Astrocyte (in vitro differentiated cells and primary cell): ENCODE results near the gene DNAJC7. TPM values are rescaled to one million over a fixed set of nuclear protein-coding genes. Genes with fewer than 3 reads are reported as not detected.

Source experiments
- DNase-seq: peaks from one replicate; pipeline ENCODE4 v3.0.0-alpha.2; 2010; ENCODE audit warnings: low read depth
- FAIRE-seq: peaks from 2 replicates; lab custom pipeline; 2011; peaks lifted over from hg19 to GRCh38; lab: Jason Lieb, UNC
- H2AFZ ChIP-seq: 2 replicates; pipeline ENCODE4 v1.6.0; 2012; ENCODE audit warnings: low read depth, low read length, inconsistent platforms
- H3K27ac ChIP-seq: 2 replicates; pipeline ENCODE4 v1.5.1; 2011; ENCODE audit warnings: low read depth, low read length, inconsistent platforms
- H3K27me3 ChIP-seq: 2 replicates; pipeline ENCODE4 v1.6.0; 2011; ENCODE audit warnings: low read length, inconsistent platforms; ENCODE audit not compliant: insufficient read depth
- H3K36me3 ChIP-seq: 2 replicates; pipeline ENCODE4 v1.5.1; 2011; ENCODE audit warnings: low read length, inconsistent platforms; ENCODE audit not compliant: insufficient read depth
- H3K4me1 ChIP-seq: 2 replicates; pipeline ENCODE4 v1.5.1; 2011; ENCODE audit warnings: low read length, inconsistent platforms; ENCODE audit not compliant: insufficient read depth
- H3K4me2 ChIP-seq: 2 replicates; pipeline ENCODE4 v1.6.0; 2012; ENCODE audit warnings: low read length, inconsistent platforms
- H3K4me3 ChIP-seq: 2 replicates; pipeline ENCODE4 v1.5.1; 2011; ENCODE audit warnings: low read depth, mild to moderate bottlenecking, low read length, inconsistent platforms; ENCODE audit not compliant: insufficient read depth
- H3K79me2 ChIP-seq: 2 replicates; pipeline ENCODE4 v1.6.0; 2012; ENCODE audit warnings: mild to moderate bottlenecking, low read length, inconsistent platforms; ENCODE audit not compliant: insufficient read depth
- H3K9ac ChIP-seq: 2 replicates; pipeline ENCODE4 v1.6.0; 2012; ENCODE audit warnings: mild to moderate bottlenecking, low read length, inconsistent platforms
- H3K9me3 ChIP-seq: 2 replicates; pipeline ENCODE4 v1.5.1; 2012; ENCODE audit warnings: low read depth, mild to moderate bottlenecking, low read length, inconsistent platforms; ENCODE audit not compliant: insufficient read depth
- H4K20me1 ChIP-seq: 2 replicates; pipeline ENCODE4 v1.6.0; 2012; ENCODE audit warnings: low read length, inconsistent platforms; ENCODE audit not compliant: insufficient read depth
- H3K27ac Mint-ChIP-seq: one replicate; pipeline ENCODE4 v1.8.0; 2021; ENCODE audit warnings: mild to moderate bottlenecking, mixed read lengths; ENCODE audit not compliant: unreplicated experiment
- H3K27me3 Mint-ChIP-seq: one replicate; pipeline ENCODE4 v1.8.0; 2021; ENCODE audit warnings: low read depth, mixed read lengths; ENCODE audit not compliant: unreplicated experiment
- H3K36me3 Mint-ChIP-seq: one replicate; pipeline ENCODE4 v1.8.0; 2021; ENCODE audit warnings: low read depth, mixed read lengths; ENCODE audit not compliant: unreplicated experiment
- H3K4me1 Mint-ChIP-seq: one replicate; pipeline ENCODE4 v1.8.0; 2021; ENCODE audit warnings: low read depth, mixed read lengths; ENCODE audit not compliant: unreplicated experiment
- H3K4me3 Mint-ChIP-seq: one replicate; pipeline ENCODE4 v1.8.0; 2021; ENCODE audit warnings: mild to moderate bottlenecking, moderate library complexity, mixed read lengths; ENCODE audit not compliant: unreplicated experiment
- H3K9me3 Mint-ChIP-seq: one replicate; pipeline ENCODE4 v1.8.0; 2021; ENCODE audit warnings: mild to moderate bottlenecking, mixed read lengths; ENCODE audit not compliant: unreplicated experiment
- CTCF ChIP-seq: IDR thresholded peaks from 2 replicates; pipeline ENCODE4 v1.5.1; 2011; ENCODE audit warnings: low read depth, mild to moderate bottlenecking, inconsistent platforms, low read length, moderate library complexity; ENCODE audit not compliant: insufficient read depth
- EZH2 ChIP-seq: IDR thresholded peaks from 2 replicates; pipeline ENCODE4 v1.6.1; 2012; ENCODE audit warnings: mild to moderate bottlenecking, low read length, inconsistent platforms; ENCODE audit not compliant: insufficient read depth
- total RNA-seq: library from RNA; stranded (reverse); gene quantifications from 2 replicates; pipeline ENCODE4 v1.2.1, GENCODE V29; 2021

The DNAJC7 gene
- total RNA-seq, 1 donor from 2014 or later, result 96.0 TPM

GRCh38 chr17:41996855-41997164 lies 20.4 kb downstream of the DNAJC7 start:
- Histone ChIP-seq H2AFZ (no peak overlapping the region), H3K9ac (no peak overlapping the region), H4K20me1 (peaks cover 53% of the 10 kb centered on the region), H3K4me1 (peaks cover 18% of the 10 kb centered on the region), H3K79me2 (peaks cover 16% of the 10 kb centered on the region), H3K4me3 (no peak overlapping the region), H3K27ac (no peak overlapping the region), H3K9me3 (no peaks in the 10 kb centered on the region), H3K27me3 (no peaks in the 10 kb centered on the region), H3K4me2 (peak overlapping the region; percentile 71), H3K36me3 (peaks cover 38% of the 10 kb centered on the region)
- peaks cover 23% of the 10 kb centered on the region for H3K36me3 Mint-ChIP-seq
- no peaks in the 10 kb centered on the region for H3K27me3 Mint-ChIP-seq
- no peak overlapping the region for H3K4me3 Mint-ChIP-seq
- FAIRE-seq (no peak), DNase-seq (no peak)
- H3K9me3 Mint-ChIP-seq, result no peaks in the 10 kb centered on the region
- H3K27ac Mint-ChIP-seq, result no peak overlapping the region
- TF ChIP-seq CTCF (no peak), EZH2 (no peak)
- H3K4me1 Mint-ChIP-seq, result peaks cover 25% of the 10 kb centered on the region

- TF ChIP-seq CTCF (no peak), EZH2 (no peak)
- Histone ChIP-seq H3K27me3 (no peaks in the 10 kb centered on the region), H3K27ac (no peak overlapping the region), H3K4me3 (no peak overlapping the region), H3K9ac (peak overlapping the region; percentile 26), H3K79me2 (peaks cover 2% of the 10 kb centered on the region), H3K4me2 (peak overlapping the region; percentile 22), H3K4me1 (peaks cover 18% of the 10 kb centered on the region), H3K36me3 (peaks cover 55% of the 10 kb centered on the region), H2AFZ (no peak overlapping the region), H4K20me1 (peaks cover 54% of the 10 kb centered on the region), H3K9me3 (no peaks in the 10 kb centered on the region)
- no peaks in the 10 kb centered on the region for H3K27me3 Mint-ChIP-seq
- peak overlapping the region; percentile 43 for H3K4me3 Mint-ChIP-seq
- no peak for DNase-seq
- FAIRE-seq, result no peak
- H3K36me3 Mint-ChIP-seq, result peaks cover 22% of the 10 kb centered on the region
- H3K27ac Mint-ChIP-seq, result peak overlapping the region; percentile 54
- peaks cover 18% of the 10 kb centered on the region for H3K4me1 Mint-ChIP-seq
- no peaks in the 10 kb centered on the region for H3K9me3 Mint-ChIP-seq
Observed at GRCh38 chr17:41992576-41992975, 24.7 kb downstream of the DNAJC7 start.

- Histone ChIP-seq H3K27ac (no peak overlapping the region), H2AFZ (no peak overlapping the region), H3K36me3 (peaks cover 59% of the 10 kb centered on the region), H3K27me3 (no peaks in the 10 kb centered on the region), H3K4me1 (peaks cover 6% of the 10 kb centered on the region), H4K20me1 (peaks cover 30% of the 10 kb centered on the region), H3K9me3 (no peaks in the 10 kb centered on the region), H3K4me2 (no peak overlapping the region), H3K4me3 (no peak overlapping the region), H3K9ac (no peak overlapping the region), H3K79me2 (peaks cover 2% of the 10 kb centered on the region)
- Mint-ChIP-seq H3K36me3 (peaks cover 26% of the 10 kb centered on the region), H3K4me1 (peaks cover 18% of the 10 kb centered on the region), H3K27me3 (no peaks in the 10 kb centered on the region), H3K27ac (peak overlapping the region; percentile 53), H3K9me3 (no peaks in the 10 kb centered on the region), H3K4me3 (no peak overlapping the region)
- TF ChIP-seq CTCF, result no peak
- no peak for TF ChIP-seq EZH2
- FAIRE-seq (no peak), DNase-seq (no peak)
Observed at GRCh38 chr17:41989702-41990419, 27.4 kb downstream of the DNAJC7 start.
